Peyer's patch (tissue), 4 donors: Measurements from ENCODE around the gene UBE2E1.

Experiments
- POLR2A ChIP-seq, 2 donors: fragments of 450-650 bp; IDR thresholded peaks; one replicate each; pipeline ENCODE4 v1.5.1; 2017; ENCODE audit warnings: antibody characterized with exemption in 2 of 2, mild to moderate bottlenecking in 2 of 2, moderate library complexity in 2 of 2
- TF ChIP-seq, protein P1 (sequence below), 6 experiments: fragments of 450-650 bp in 4 of 6; fragments of 200-600 bp in 2 of 6; sonication (generic) in 1 of 6; IDR thresholded peaks; one replicate each; pipeline ENCODE4 v1.5.1; 2017 to 2019; ENCODE audit warnings: antibody characterized with exemption in 6 of 6, mild to moderate bottlenecking in 3 of 6, moderate library complexity in 1 of 6

DNA sequence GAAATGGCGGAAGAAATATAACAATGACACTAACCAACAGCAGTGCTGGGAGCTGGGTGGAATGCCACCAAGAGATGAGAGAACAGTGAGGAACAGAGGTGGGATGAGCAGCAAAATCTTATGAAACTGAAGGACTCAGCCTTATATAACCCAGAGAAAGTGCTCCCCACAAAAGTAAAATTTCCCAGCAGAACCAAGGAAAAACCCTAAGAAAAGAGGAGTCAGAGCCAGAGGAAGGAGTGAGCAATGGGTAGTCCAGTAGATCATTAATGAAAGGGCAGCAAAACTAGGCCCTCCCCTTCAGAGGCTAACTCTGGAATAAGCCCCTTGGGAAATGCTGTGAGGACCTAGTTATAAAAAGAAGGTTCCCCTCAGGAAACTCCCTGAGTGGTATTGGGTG is 24.7 kb upstream of the UBE2E1 start:
- TF ChIP-seq, protein P1, sequence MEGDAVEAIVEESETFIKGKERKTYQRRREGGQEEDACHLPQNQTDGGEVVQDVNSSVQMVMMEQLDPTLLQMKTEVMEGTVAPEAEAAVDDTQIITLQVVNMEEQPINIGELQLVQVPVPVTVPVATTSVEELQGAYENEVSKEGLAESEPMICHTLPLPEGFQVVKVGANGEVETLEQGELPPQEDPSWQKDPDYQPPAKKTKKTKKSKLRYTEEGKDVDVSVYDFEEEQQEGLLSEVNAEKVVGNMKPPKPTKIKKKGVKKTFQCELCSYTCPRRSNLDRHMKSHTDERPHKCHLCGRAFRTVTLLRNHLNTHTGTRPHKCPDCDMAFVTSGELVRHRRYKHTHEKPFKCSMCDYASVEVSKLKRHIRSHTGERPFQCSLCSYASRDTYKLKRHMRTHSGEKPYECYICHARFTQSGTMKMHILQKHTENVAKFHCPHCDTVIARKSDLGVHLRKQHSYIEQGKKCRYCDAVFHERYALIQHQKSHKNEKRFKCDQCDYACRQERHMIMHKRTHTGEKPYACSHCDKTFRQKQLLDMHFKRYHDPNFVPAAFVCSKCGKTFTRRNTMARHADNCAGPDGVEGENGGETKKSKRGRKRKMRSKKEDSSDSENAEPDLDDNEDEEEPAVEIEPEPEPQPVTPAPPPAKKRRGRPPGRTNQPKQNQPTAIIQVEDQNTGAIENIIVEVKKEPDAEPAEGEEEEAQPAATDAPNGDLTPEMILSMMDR (IDR thresholded peaks at IDR 0.05): no peak
- TF ChIP-seq POLR2A (IDR thresholded peaks at IDR 0.05): no peak
